ENCODE results near the gene SSB.

- TF ChIP-seq CTCF (IDR thresholded peaks at IDR 0.05; ENCODE audit: low read length) (no peak), EZH2 (optimal IDR thresholded peaks at IDR 0.05; ENCODE audit: low read depth, low read length) (no peak), EZH2phosphoT487 (IDR thresholded peaks at IDR 0.05; ENCODE audit: low read length) (no peak)
Observed at GRCh38 chr2:169803480-169803879, 4.8 kb downstream of the SSB start.
